GM12873 (cell line): ENCODE data around the gene SYAP1.

Experiments used
- TF ChIP-seq, protein P1 (sequence below): IDR thresholded peaks from 2 replicates; pipeline ENCODE4 v1.5.1; 2012; ENCODE audit warnings: low read depth, mild to moderate bottlenecking, moderate library complexity, low read length, control low read depth; ENCODE audit not compliant: insufficient read depth; ENCODE audit errors: missing control alignments

Gene SYAP1

DNA sequence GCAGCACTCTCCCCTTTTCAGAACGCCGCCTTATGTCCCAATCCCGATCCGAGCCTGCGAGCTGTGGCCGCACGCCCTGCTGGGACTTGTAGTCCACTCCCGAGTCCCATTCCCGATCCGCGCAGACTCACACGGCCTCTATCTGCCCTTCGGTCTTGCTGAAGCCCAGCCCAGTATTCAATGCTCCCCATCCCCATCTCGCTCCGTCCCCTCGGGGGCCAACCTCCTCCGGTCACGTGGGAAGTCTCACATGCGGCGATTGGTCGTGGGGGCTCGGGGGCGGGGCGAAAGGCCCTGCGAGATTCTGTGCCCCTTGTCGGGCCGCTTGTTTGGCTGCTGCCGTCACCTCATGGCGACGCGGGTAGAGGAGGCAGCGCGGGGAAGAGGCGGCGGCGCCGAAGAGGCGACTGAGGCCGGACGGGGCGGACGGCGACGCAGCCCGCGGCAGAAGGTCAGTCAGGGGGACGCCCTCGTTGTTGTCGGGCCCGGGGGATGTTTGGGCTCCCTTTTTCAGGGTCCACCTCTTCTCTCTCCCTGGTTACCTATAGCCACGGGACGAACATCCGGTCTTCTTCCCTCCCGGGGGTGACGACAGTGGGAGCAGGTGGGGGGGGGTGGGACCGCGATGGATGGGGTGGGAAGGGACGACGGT lies 66.9 kb downstream of the SYAP1 start, which contains the start of gene TXLNG:
Gene TXLNG (plus strand): TSS at position 328 of the 652 bp plus-strand sequence. CDS start 22 bp downstream, at position 350.
- TF ChIP-seq, protein P1, sequence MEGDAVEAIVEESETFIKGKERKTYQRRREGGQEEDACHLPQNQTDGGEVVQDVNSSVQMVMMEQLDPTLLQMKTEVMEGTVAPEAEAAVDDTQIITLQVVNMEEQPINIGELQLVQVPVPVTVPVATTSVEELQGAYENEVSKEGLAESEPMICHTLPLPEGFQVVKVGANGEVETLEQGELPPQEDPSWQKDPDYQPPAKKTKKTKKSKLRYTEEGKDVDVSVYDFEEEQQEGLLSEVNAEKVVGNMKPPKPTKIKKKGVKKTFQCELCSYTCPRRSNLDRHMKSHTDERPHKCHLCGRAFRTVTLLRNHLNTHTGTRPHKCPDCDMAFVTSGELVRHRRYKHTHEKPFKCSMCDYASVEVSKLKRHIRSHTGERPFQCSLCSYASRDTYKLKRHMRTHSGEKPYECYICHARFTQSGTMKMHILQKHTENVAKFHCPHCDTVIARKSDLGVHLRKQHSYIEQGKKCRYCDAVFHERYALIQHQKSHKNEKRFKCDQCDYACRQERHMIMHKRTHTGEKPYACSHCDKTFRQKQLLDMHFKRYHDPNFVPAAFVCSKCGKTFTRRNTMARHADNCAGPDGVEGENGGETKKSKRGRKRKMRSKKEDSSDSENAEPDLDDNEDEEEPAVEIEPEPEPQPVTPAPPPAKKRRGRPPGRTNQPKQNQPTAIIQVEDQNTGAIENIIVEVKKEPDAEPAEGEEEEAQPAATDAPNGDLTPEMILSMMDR, result no peak

DNA sequence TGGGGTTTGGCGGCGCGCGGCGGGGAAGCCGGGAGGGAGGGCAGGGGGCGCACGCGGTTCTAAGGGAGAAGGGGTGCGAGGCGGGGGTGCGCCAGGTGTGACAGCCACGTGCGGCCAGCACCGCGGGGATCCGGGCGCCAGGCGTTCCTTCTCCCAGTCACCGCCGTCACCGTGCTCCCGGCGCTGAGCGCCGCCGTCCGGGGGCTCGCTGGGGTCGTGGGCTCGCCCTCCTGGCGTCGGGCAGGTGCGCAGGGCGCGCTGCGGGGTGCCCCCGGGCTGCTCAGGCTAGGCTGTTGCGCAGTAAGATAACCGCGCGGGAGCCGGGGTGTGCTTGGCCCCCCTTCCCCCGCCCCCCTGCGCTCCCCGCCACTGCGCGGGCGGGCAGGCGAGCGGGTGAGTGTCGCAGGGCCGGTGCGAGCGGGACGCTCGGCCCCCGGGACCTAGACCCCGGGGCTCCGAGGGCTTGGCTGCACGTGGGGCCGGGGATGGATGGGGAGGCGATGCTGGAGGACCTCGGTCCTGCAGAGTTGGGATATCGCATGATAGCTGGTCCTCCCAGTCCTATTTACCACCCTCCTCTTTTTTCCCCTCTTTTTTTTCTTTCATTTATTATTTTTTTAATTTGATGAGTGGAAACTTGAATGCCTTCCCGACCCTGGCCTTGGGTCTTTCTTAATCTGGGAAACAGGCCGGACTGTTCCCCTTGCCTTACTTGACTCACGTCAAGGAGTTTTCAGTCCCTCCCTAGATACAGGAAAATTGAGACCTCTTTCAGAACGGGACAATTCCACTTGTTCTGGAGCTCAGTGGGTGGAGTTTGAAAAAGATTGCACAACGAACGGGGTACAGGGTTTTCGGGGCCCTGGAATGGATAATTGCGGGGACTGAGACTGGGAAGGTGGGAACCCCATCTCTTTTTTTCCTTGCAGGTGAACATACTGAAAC lies 67.7 kb downstream of the SYAP1 start:
- TF ChIP-seq, protein P1, result no peak

DNA sequence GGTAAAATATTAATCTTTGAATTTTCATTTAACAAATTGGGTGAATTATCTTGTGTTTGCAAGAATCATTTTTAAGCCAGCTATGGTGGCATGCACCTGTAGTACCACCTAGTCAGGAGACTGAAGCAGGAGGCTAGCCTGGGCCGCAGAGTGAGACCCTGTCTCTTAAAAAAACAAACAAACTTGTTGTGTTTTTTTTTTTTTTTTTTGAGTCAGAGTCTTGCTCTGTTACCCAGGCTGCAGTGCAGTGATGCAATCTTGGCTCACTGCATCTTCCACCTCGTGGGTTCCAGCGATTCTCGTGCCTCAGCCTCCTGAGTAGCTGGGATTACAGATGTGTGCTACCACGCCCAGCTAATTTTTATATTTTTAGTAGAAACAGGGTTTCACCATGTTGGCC lies 69.1 kb downstream of the SYAP1 start:
- TF ChIP-seq, protein P1, result no peak

DNA sequence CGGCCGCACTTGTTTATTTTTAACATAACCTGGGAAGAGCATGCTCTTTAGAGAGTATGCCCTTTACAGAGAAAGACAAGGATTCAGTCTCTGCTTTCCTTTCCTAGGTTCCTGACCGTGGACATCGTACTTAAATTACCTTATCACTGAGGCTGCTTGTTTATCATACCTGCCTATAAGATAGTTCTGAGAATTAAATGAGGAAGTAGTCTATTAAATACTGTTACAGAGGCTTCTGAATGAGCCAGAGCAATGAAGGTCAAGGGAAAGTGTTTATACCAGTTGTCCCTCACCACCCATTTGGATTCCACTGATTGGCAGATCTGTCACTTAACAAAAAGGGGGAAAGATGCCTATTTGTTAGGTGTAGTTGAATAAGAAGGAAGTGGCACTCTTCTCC lies 76.9 kb downstream of the SYAP1 start:
- TF ChIP-seq, protein P1, result no peak

DNA sequence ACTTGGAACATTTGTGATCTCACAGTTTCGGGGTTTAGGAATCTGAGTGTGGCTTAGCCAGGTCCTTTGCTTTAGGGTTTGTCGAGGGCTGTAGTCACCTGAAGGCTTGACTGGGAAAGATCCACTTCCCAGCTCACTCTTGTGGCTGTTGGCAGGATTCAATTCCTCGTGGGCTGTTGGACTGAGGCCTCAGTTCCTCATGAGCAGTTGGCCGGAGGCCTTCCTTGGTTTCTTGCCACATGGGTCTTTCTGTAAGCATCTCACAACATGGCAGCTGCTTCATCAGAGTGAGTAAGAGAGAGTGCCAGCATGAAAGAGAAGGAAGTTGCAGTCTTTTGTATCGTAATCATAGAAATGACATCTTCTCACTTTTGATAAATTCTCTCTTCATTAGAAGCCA lies 77.9 kb downstream of the SYAP1 start:
- TF ChIP-seq, protein P1, result no peak

DNA sequence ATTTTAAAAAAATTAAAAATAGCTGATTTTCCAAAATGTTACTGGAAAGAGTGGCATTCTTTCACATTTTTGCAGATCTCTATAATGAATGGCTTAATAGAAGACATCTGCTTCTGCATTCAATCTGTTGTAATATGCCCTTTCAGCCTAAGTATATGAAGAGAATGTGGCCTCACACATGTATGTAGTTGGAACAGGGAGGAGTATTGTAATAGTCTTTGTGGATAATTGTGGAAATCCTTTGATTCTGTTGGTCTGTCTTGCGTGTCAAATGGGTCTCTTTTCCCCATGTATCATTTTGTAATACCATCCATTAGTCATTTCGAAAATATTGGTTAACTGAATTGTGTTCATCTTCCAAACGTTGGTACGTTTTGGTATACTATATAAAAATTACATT lies 78.4 kb downstream of the SYAP1 start:
- TF ChIP-seq, protein P1, result no peak

DNA sequence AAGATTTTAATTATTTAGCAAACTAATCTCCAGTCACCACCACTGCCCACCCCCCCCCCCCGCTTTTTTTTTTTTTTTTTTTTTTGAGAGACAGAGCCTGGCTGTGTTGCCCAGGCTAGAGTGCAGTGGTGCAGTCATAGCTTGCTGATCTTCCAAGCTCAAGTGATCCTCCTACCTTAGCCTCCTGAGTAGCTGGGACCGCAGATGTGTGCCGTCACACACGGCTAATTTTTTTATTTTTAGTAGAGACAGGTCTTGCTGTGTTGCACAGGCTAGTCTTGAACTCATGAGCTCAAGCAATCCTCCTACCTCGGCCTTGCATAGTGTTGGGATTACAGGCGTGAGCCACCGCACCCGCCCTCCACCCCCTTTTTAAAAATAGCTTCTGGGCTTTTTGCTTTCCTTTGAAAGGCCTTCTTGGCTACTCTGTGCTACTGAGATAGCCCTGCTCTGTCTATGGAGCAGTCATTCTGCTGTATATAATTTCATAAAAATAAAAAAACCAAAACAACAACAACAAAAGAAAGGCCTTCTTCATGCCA lies 85.6 kb downstream of the SYAP1 start:
- TF ChIP-seq, protein P1, result no peak
